Activated CD4-positive, alpha-beta T cell treated with anti-CD3 and anti-CD28 coated beads, Interleukin-2, amount 50 U/mL, for 16 hours (primary cell): ENCODE data around the gene ZNF555.

Experiments used
- DNase-seq: peaks from one replicate; pipeline ENCODE4 v3.0.0-alpha.2; 2020

Gene ZNF555

DNA sequence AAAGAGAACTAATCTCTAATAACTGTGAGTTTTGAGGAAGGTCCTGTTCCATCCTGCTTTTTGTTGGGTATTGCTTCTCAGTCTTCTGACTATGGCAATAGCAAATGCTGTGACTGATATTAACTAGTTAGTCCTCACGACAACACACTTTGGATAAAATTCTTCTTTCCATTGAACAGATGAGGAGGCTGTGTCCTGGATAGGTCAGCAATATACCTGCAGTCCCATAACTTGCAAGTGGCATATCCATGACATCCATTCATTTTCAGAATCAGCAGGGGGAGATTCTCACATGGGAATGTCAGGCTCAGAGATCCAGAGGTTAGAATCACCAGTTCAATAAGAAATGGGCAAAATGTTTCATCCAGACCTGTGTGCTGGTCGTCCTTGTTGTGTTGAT is 14.3 kb upstream of the ZNF555 start:
- no peak for DNase-seq

GRCh38 chr19:2827840-2828489 is 13.3 kb upstream of the ZNF555 start:
- no peak for DNase-seq

DNA sequence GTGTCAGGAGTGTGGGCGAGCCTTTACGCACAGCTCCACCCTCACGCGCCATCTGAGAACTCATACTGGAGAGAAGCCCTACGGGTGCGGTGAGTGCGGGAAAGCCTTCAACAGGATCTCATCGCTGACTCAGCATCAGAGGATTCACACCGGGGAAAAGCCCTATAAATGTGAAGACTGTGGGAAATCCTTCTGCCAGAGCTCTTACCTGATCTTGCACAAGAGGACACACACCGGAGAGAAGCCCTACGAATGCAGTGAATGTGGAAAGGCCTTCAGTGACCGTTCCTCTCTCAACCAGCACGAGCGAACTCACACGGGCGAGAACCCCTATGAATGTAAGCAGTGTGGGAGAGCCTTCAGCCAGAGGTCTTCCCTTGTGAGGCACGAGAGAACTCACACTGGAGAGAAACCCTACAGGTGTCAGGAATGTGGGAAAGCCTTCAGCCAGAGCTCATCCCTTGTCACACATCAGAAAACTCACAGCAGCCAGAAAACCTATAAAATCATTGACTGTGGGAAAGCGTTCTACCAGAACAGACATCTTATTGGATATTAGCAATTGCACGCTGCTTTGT is 6.9 kb upstream of the ZNF555 start:
- DNase-seq = no peak

DNA sequence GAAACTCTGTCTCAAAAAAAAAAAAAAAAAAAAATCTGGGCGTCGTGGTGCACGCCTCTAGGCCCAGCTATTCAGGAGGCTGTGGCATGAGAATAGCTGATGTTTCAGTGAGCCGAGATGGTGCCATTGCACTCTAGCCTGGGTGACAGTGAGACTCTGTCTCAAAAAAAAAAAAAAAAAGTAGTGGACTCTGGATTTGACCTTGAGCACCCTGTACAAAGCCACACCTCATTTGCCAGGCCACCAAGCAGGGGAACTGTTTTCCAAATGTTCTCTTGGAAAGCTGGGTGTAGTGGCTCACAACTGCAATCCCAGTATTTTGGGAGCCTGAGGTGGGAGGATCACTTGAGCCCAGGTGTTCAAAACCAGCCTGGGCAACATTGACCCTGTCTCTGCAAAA is 3.8 kb upstream of the ZNF555 start:
- DNase-seq = no peak

GRCh38 chr19:2841855-2842574 is 740 bp downstream of the ZNF555 start:
- no peak for DNase-seq

GRCh38 chr19:2845107-2845506 is 3.8 kb downstream of the ZNF555 start:
- DNase-seq = no peak

- no peak for DNase-seq
Measured at GRCh38 chr19:2846180-2846894, 5.1 kb downstream of the ZNF555 start.

DNA sequence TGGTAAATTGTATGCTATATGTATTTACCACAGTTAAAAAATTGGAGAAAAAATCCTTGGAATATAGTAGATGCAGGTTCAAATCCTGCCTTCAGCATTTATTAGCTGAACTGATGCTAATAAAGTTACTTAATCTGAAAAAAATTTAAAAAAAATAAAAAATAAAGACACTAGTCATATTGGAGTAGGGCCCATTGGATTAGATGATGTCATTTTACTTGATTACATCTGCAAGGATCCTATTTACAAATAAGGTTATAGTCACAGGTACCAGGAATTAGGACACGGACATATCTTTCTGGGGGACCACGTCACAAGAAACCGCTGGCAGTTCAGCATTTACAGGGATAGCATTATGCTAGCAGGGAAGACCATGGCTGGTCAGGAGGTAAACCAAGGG is 6.2 kb downstream of the ZNF555 start:
- no peak for DNase-seq

GRCh38 chr19:2848616-2849015 is 7.3 kb downstream of the ZNF555 start:
- no peak for DNase-seq

- no peak for DNase-seq
Measured at GRCh38 chr19:2850256-2850925, 9.1 kb downstream of the ZNF555 start.

GRCh38 chr19:2852598-2852997 is 11.3 kb downstream of the ZNF555 start:
- DNase-seq = no peak

DNA sequence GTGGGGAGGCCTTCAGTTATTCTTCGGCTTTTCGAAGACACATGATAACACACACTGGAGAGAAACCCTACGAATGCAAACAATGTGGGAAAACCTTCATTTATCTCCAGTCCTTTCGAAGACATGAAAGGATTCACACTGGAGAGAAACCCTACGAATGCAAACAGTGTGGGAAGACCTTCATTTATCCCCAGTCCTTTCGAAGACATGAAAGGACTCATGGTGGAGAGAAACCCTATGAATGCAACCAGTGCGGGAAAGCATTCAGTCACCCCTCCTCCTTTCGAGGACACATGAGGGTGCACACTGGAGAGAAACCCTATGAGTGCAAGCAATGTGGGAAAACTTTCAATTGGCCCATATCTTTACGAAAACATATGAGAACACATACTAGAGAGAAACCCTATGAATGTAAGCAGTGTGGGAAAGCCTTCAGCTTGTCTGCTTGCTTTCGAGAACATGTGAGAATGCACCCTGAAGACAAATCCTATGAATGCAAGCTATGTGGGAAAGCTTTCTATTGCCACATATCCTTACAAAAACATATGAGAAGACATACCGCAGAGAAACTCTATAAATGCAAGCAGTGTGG is 11.8 kb downstream of the ZNF555 start:
- no peak for DNase-seq

- no peak for DNase-seq
Measured at GRCh38 chr19:2854849-2855248, 13.6 kb downstream of the ZNF555 start.

DNA sequence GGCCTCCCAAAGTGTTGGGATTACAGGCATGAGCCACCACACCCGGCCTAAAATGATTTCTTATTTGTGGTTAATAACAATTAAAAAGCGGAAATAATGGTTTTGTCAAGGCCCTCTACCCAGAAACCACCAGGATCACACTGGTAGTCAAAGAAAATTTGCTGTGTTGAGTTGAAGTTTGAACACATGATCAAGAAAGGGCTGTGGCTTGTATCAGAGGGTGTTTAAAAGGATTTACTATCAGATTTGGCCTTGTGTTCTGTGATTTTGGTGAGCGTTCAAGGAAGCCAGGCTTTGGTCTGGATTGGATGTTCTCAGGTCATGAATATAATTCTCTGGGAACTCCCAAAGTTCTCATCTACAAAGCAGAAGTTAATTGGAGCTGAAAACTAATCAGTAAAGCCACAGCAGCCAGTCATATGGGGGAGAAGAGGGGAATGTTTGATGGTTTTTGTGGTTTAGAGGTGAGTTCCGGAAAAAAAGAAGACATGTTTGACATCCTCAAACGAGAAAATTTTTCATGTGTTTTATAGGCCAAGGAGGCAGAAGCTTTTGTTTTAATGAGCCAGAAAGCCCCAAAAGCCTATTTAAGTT is 15.3 kb downstream of the ZNF555 start:
- no peak for DNase-seq

GRCh38 chr19:2858864-2859263 is 17.6 kb downstream of the ZNF555 start:
- no peak for DNase-seq

GRCh38 chr19:2863816-2864215 is 22.5 kb downstream of the ZNF555 start:
- DNase-seq = no peak

DNA sequence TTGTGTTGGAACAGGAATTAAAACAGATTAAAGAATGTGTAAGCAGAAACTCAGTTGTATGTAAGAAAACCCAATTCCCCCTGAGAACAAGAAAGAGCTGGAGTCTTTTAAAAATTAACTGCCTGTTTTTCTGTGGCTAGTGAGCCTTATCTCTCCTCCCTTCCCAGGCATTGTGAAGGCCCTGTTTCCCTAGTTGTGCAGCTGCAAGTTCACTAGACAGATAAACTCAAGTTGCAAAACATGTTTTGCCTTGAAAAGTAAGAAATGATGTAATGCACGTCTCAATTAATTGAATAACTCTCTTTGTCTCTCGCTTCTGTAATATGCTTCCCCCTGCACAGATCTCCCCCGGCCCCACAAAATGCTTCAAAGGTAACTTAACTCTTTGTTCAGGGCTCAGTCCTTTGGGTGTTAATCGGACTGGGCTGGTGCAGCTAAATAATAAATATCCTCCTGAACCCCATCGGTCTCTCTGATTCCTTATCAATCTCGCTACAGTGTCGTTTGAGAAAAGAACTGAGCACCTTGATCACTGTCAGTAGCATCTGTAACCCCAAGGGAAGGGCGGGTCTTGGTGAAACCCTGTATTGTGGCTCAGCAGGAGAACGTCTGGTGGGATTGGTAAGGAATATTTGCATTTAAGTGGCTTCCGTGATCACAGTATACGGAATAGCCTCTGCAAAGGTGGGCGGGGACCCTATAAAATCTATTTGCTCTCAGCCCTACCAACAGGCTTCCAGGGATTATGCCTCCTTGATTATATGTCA is 24.2 kb downstream of the ZNF555 start:
- DNase-seq = no peak

DNA sequence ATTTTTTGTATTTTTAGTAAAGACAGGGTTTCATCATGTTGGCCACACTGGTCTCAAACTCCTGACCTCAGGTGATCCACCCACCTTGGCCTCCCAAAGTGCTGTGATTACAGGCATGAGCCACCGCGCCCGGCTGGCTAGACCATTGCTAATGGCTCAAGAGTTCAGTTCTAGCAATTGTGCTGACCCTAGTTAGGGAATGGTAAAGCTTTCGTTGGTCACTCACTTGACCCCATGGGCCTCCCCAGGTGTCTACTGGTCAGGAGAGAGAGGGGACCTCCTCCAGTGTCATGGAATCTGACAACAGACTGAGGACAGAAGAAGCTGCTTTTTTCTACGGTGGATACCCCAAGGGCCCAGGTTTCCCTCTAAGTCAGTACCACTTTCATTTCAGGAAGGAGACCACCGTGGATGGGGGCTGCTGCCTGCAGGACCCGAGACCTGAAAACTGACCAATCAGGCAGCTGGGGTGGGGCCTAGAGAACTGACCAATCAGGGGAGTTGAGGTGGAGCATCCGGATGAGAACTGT is 25.3 kb downstream of the ZNF555 start:
- no peak for DNase-seq

DNA sequence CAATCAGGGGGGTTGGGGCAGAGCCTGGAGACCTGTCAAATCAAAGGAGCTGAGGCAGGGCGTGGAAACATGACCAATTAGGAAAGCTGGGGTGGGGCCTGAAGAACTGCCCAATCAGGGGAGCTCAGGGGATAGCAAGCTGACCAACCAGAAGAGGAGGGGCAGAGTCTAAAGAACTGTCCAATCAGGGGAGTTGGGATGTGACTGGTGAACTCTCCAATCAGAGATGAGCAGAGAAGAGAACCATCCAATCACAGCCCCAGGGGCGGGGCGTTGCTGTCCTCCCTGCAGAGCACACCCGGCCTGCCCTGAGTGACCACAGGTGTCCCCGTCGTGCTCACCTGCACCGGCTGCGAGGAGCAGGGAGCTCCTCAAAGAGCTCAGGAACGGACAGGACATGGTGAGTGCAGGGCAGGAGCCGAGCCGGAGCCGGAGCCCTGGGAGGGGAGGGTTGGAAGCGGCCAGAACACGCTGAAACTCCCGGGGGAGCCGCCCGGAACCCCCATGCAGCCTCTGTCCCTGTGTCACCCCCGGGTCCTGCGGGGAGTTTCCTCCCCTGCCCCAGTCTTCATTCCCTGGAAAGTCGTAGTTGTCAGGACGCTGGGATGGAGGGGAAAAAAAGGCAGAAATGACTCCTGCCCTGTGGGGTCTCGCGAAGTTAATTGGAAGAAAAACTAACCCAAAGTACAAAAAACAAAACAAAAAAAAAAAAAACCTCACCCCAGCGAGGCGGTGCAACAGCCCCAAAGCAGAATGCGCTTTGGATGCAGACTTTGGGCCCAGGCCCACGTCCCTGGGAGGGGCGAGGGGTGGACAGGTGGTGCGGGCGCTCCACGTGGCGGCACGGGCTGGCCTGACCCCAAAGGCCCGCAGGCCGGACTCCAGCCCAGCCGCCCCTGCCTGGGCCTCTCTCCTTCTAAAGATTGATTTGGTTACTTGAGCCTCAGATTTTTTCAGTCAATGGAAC is 26.0 kb downstream of the ZNF555 start, which contains the start of gene ZNF556:
Gene ZNF556 (plus strand): TSS at position 311 of the 967 bp plus-strand sequence. CDS start 87 bp downstream, at position 398.
- no peak for DNase-seq

GRCh38 chr19:2869618-2870017 is 28.3 kb downstream of the ZNF555 start:
- DNase-seq = no peak
